SK-N-MC (cell line): ENCODE measurements around the gene CDC20B.

Source experiments
- DNase-seq: peaks from one replicate; pipeline ENCODE4 v3.0.0-alpha.2; 2011; ENCODE audit warnings: low read depth, low spot score
- H3K27ac ChIP-seq: fragments of 200-600 bp; sonication (generic); 2 replicates; pipeline ENCODE4 v1.5.1; 2016; ENCODE audit warnings: mixed run types
- H3K36me3 ChIP-seq: fragments of 200-600 bp; sonication (generic); 2 replicates; pipeline ENCODE4 v1.6.1; 2017; ENCODE audit warnings: antibody characterized with exemption, low read length, mixed read lengths; ENCODE audit not compliant: insufficient read depth
- H3K4me3 ChIP-seq: fragments of 200-600 bp; sonication (generic); 2 replicates; pipeline ENCODE4 v1.5.1; 2016
- H3K9ac ChIP-seq: fragments of 200-600 bp; sonication (generic); 2 replicates; pipeline ENCODE4 v1.8.0; 2017; ENCODE audit warnings: mixed run types, mixed read lengths; ENCODE audit not compliant: insufficient read length
- H3K9me3 ChIP-seq: fragments of 200-600 bp; sonication (generic); 2 replicates; pipeline ENCODE4 v1.6.1; 2017; ENCODE audit warnings: low read depth, mild to moderate bottlenecking, antibody characterized with exemption, low read length, moderate library complexity, mixed read lengths
- EZH2 ChIP-seq: fragments of 200-600 bp; sonication (generic); IDR thresholded peaks from one replicate; pipeline ENCODE4 v1.6.1; 2017; ENCODE audit warnings: antibody characterized with exemption
- FOXP2 ChIP-seq: optimal IDR thresholded peaks from 2 replicates; pipeline ENCODE3; 2011; ENCODE audit warnings: mild to moderate bottlenecking, moderate library complexity; ENCODE audit not compliant: insufficient read depth; ENCODE audit errors: extremely low read length, control extremely low read depth
- POLR2AphosphoS5 ChIP-seq: IDR thresholded peaks from 2 replicates; pipeline ENCODE4 v1.6.1; 2012; ENCODE audit warnings: mild to moderate bottlenecking, low read depth, low read length, borderline replicate concordance

CDC20B gene

DNA sequence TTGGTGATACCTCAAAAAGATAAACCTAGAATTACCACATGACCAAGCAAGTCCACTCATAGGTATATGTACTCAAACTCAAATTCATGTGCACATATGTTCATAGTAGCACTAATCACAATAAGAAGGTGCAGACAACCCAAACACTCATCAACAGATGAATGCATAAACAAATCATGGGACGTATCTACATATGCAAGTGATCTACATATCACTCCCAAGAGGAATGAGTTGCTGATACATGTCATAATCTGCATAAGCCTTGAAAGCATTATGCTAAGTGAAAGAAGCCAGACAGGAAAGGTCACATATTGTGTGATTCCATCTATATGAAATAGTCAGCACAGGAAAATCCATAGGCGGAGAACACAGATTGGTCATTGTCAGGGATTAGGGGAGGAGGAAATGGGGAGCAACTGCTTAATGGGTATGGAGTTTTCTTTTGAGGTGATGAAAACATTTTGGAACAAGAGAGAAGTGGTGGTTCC is 23.6 kb downstream of the CDC20B start:
- TF ChIP-seq POLR2AphosphoS5 (no peak), FOXP2 (no peak), EZH2 (no peak)
- H3K9me3 ChIP-seq: no peaks in the 10 kb centered on the region
- no peak overlapping the region for H3K9ac ChIP-seq
- H3K4me3 ChIP-seq: no peak overlapping the region
- no peak for DNase-seq
- no peak overlapping the region for H3K27ac ChIP-seq
- no peaks in the 10 kb centered on the region for H3K36me3 ChIP-seq

DNA sequence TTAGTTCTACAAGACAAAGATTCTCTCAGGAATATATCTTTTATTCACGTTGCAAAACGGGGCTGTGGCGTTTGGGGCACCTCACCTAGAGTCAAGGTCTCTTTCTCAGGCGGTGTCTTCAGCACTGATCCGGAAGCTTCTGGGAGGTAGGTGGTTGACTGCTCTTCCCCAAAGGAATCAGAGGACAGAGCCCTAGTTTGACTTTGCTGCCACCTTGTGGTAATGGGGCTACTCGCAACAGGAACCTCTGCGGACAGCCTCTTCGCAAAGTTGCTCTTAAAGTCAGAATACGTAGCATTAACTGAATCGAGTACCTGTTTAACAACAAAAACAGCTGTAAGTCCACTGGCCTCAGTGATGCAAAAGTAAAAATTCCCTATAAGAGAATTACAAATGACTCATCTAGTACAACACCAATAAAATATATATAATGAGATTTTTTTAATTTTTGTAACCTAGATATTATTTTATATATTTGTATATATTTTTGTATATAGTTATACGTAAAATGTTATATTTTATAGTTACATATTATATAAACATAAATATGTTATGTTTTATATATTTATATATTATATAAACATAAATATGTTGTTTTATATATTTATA is 26.3 kb downstream of the CDC20B start:
- Histone ChIP-seq H3K4me3 (peak overlapping the region; percentile 51), H3K27ac (no peak overlapping the region), H3K9ac (no peak overlapping the region), H3K36me3 (no peaks in the 10 kb centered on the region), H3K9me3 (no peaks in the 10 kb centered on the region)
- TF ChIP-seq EZH2 (no peak), FOXP2 (no peak), POLR2AphosphoS5 (no peak)
- peak; percentile 88 for DNase-seq

- TF ChIP-seq POLR2AphosphoS5 (no peak), FOXP2 (no peak), EZH2 (no peak)
- Histone ChIP-seq H3K4me3 (peak overlapping the region; percentile 51), H3K27ac (no peak overlapping the region), H3K9me3 (no peaks in the 10 kb centered on the region), H3K9ac (no peak overlapping the region), H3K36me3 (no peaks in the 10 kb centered on the region)
- no peak for DNase-seq
Observed at GRCh38 chr5:55146080-55146479, 26.9 kb downstream of the CDC20B start.

DNA sequence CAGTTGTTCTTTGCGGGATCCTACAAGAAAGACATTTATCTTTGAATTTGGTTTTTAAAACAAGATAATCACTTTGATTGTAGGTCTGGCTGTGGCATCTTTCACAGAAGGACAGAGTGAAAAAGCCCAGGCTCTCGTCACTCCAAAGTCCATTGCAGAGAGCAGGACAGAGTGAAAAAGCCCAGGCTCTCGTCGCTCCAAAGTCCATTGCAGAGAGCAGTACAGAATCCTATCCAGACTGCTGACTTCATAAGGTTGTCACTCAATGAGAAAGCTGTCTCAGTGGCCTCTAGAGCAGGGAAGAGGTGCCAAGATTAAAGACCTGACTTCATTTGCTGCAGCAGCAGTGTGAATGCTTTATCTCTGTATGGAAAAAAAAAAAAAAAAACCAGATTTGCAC is 29.4 kb downstream of the CDC20B start:
- H3K9me3 ChIP-seq: no peaks in the 10 kb centered on the region
- TF ChIP-seq POLR2AphosphoS5 (no peak), EZH2 (no peak), FOXP2 (no peak)
- no peaks in the 10 kb centered on the region for H3K36me3 ChIP-seq
- H3K4me3 ChIP-seq: no peak overlapping the region
- no peak overlapping the region for H3K9ac ChIP-seq
- H3K27ac ChIP-seq: no peak overlapping the region
- no peak for DNase-seq

DNA sequence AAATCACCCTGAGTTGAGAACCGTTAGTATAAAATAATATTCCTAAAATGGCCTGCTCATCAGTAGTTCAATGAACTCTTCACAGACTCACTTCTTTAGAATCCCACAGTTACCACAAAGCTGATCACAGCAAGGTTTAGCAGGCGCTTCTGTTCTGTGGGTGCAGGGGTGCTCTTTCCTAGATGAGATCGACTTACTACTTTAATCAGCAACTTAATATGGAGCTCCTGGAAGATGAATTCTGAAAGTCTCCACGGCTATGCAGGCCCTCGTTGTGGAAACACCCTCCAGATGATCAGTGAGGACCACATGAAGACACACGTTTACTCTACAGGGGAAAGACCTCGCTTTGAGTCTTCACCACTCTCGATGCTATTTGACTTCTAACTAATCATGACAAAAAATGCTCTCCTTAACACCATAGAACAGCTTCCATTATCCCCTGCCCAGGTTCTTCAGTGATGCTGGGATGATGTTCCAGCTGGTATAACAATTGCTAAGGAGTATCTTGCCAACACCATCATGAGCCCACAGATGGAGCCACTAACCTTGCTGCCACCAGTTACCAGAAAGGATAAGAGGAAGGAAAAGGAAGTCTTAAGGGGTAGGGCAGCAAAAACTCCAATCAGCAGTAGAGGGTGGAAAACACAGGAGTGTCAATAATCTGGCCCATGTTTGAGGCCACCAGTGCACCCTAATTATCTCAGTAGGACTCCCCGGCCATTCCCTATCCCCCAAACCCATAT is 30.9 kb downstream of the CDC20B start:
- no peak overlapping the region for H3K9ac ChIP-seq
- H3K4me3 ChIP-seq: no peak overlapping the region
- no peak for DNase-seq
- H3K9me3 ChIP-seq: no peaks in the 10 kb centered on the region
- H3K36me3 ChIP-seq: no peaks in the 10 kb centered on the region
- TF ChIP-seq EZH2 (no peak), FOXP2 (no peak)
- H3K27ac ChIP-seq: no peak overlapping the region

- TF ChIP-seq FOXP2 (no peak), EZH2 (no peak), POLR2AphosphoS5 (no peak)
- Histone ChIP-seq H3K9me3 (no peaks in the 10 kb centered on the region), H3K4me3 (no peak overlapping the region), H3K27ac (no peak overlapping the region), H3K36me3 (no peaks in the 10 kb centered on the region), H3K9ac (no peak overlapping the region)
- DNase-seq: no peak
Observed at GRCh38 chr5:55140908-55141665, 31.9 kb downstream of the CDC20B start.

GRCh38 chr5:55136521-55136920 is 36.5 kb downstream of the CDC20B start:
- H3K9me3 ChIP-seq: no peaks in the 10 kb centered on the region
- TF ChIP-seq POLR2AphosphoS5 (no peak), EZH2 (no peak), FOXP2 (no peak)
- peak overlapping the region; percentile 55; the same call in 1 of the 2 replicates for H3K27ac ChIP-seq
- no peak overlapping the region for H3K4me3 ChIP-seq
- peak; percentile 59 for DNase-seq
- H3K36me3 ChIP-seq: no peaks in the 10 kb centered on the region
- no peak overlapping the region for H3K9ac ChIP-seq

DNA sequence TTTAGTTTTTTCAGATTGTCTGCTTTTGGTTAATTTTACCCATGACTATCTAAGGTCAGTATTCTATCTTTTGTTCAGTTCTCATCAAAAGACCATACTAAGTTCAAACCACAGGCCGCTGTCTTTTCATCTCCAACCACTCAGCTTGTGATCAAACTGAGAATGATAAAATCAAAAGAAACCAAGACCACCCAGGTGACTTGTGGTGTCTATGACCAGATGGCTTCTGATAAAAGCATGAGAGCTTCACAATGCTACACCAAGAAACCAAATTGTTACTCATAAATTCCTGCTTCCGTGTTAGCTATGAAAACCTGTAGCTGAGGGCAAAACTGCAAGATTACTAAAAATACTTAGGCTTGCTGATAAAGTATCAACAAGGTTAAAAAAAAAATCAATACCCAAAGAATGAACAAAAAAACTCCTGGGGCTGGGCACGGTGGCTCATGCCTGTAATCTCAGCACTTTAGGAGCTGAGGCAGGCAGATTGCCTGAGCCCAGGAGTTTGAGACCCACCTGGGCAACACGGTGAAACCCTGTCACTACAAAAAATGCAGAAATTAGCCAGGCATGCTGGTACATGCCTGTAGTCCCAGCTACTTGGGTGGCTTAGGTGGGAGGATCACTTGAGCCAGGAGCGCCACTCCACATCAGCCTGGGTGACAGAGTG is 38.8 kb downstream of the CDC20B start:
- Histone ChIP-seq H3K4me3 (no peak overlapping the region), H3K9me3 (no peaks in the 10 kb centered on the region), H3K27ac (no peak overlapping the region), H3K9ac (no peak overlapping the region), H3K36me3 (no peaks in the 10 kb centered on the region)
- no peak for TF ChIP-seq EZH2
- no peak for TF ChIP-seq FOXP2
- DNase-seq: no peak
